ENCODE data around the gene MMAB. TPM values are rescaled to one million over a fixed set of nuclear protein-coding genes. Genes with fewer than 3 reads are reported as not detected.

The MMAB gene
- total RNA-seq, 4 donors from 2014 or later = 22.3 to 39.6 (median 31.1) TPM

DNA sequence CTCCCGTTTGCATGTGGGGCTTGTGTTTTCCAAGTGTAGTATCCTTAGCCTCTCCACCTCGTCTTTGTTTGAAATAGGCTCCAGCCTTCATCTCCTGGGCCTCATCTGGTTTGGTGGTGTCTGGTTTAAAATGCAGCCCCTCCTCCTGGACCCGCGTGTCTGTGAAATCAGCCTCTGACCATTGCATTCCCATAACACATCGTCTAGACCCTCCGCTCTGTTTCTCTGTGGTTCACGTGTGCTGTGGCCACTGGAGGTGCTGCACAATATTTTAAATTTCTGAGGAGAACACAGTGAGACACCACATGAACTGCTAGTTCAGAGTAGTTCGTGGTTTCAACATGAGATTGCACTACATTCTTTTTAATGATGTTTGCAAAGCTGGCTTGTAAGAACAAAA lies 60.3 kb downstream of the MMAB start:
- TF ChIP-seq, protein P1, sequence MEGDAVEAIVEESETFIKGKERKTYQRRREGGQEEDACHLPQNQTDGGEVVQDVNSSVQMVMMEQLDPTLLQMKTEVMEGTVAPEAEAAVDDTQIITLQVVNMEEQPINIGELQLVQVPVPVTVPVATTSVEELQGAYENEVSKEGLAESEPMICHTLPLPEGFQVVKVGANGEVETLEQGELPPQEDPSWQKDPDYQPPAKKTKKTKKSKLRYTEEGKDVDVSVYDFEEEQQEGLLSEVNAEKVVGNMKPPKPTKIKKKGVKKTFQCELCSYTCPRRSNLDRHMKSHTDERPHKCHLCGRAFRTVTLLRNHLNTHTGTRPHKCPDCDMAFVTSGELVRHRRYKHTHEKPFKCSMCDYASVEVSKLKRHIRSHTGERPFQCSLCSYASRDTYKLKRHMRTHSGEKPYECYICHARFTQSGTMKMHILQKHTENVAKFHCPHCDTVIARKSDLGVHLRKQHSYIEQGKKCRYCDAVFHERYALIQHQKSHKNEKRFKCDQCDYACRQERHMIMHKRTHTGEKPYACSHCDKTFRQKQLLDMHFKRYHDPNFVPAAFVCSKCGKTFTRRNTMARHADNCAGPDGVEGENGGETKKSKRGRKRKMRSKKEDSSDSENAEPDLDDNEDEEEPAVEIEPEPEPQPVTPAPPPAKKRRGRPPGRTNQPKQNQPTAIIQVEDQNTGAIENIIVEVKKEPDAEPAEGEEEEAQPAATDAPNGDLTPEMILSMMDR (IDR thresholded peaks at IDR 0.05) = no peak
- TF ChIP-seq POLR2A (IDR thresholded peaks at IDR 0.05) (no peak), POLR2AphosphoS5 (IDR thresholded peaks at IDR 0.05) (no peak), EP300 (IDR thresholded peaks at IDR 0.05) (no peak)
- no peak overlapping the region for H3K27ac ChIP-seq
- peaks cover 4 to 99% of the 10 kb centered on the region in 2 donors for H3K36me3 ChIP-seq
- no peaks in the 10 kb centered on the region for H3K27me3 ChIP-seq
- peaks cover 0 to under 1% (median 0%) of the 10 kb centered on the region in 3 donors for H3K4me1 ChIP-seq
- 75 to 86% methylated on average over 1 to 8 of the region's 8 CpGs for WGBS, 2 donors (ENCODE audit: low coverage in 1 of 2)
- H3K9me3 ChIP-seq = no peaks in the 10 kb centered on the region
- ATAC-seq = no peak
- no peak overlapping the region for H3K4me3 ChIP-seq

DNA sequence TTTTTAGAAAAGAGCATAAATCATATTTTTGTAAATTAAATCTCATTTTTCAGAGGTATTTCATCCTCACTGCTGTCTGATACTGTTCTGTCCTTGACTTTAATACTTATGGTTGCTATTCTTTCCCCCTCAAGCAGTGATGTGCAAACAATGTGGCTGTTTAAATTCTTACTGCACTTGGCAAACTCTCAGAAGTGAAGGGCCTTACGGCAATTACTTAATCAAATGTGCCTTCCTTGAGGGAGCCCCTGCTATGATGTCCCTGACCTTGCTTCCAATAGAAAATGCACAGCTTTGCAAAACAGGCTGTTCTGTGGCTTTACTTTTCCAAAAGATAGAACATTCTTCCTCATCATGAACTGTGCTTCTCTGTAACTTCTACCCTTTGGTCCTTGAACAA lies 60.7 kb downstream of the MMAB start:
- TF ChIP-seq EP300 (IDR thresholded peaks at IDR 0.05) (no peak), POLR2AphosphoS5 (IDR thresholded peaks at IDR 0.05) (no peak), POLR2A (IDR thresholded peaks at IDR 0.05) (no peak)
- TF ChIP-seq, protein P1 (IDR thresholded peaks at IDR 0.05) = no peak
- WGBS, 2 donors (ENCODE audit: low coverage in 1 of 2) = 57 to 92% methylated on average over 1 of the region's 1 CpG
- H3K36me3 ChIP-seq = peaks cover 4 to 99% of the 10 kb centered on the region in 2 donors

DNA sequence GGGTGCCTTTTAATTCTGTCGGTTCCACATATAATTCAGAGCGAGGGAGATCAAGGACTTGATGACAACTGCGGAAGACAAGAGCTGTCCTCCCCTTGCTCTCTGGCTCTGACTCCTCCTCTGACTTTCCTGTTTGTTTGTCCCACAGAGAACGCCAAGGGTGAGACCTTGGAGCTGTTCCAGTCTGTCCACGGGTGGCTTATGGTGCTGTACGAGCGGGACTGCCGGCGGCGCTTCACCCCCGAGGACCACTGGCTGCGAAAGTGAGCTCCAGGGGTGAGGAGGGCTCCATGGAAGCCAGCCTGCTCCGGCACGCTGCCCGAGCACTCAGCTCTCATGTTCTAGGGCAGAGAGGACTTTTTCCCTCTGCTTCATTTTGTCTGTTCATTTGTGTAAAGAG lies 63.1 kb downstream of the MMAB start:
- H3K4me1 ChIP-seq = no peaks in the 10 kb centered on the region
- no peaks in the 10 kb centered on the region for H3K9me3 ChIP-seq
- H3K27ac ChIP-seq = no peak overlapping the region
- no peak for TF ChIP-seq EP300 (IDR thresholded peaks at IDR 0.05)
- TF ChIP-seq, protein P1 (IDR thresholded peaks at IDR 0.05) = no peak
- no peak for TF ChIP-seq POLR2A (IDR thresholded peaks at IDR 0.05)
- TF ChIP-seq POLR2AphosphoS5 (IDR thresholded peaks at IDR 0.05) = no peak
- H3K27me3 ChIP-seq = no peaks in the 10 kb centered on the region
- no peak overlapping the region for H3K4me3 ChIP-seq
- WGBS, 2 donors (ENCODE audit: low coverage in 1 of 2) = 66% methylated on average over 9 of the region's 15 CpGs; no CpG with 5 or more reads in 1 of the 2 donors
- no peak for ATAC-seq
- peaks cover 9 to 100% of the 10 kb centered on the region in 2 donors for H3K36me3 ChIP-seq

More for the DNA sequence above, 60.7 kb downstream of the MMAB start:
- Histone ChIP-seq H3K4me1 (no peaks in the 10 kb centered on the region), H3K27me3 (no peaks in the 10 kb centered on the region), H3K4me3 (no peak overlapping the region), H3K9me3 (no peaks in the 10 kb centered on the region), H3K27ac (no peak overlapping the region)
- no peak for ATAC-seq

DNA sequence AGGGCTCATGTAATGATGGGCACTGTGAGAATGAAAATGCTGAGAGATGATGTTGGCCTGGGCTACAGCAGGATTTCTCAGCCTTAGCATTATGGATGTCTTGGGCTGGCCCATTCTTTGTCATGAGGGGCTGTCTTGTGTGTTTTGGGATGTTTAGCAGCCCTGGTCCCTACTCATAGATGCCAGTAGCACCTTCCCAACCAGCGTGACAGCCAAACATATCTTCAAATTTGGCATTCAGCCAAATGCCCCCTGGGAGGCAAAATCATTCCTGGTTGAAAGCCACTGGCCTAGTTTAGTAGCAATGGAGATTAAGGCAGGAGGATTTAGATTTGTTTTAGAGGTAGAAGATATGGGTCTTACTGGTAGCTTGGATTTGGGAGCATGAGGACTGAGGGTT lies 69.2 kb downstream of the MMAB start:
- TF ChIP-seq POLR2AphosphoS5 (IDR thresholded peaks at IDR 0.05) (no peak), EP300 (IDR thresholded peaks at IDR 0.05) (no peak), POLR2A (IDR thresholded peaks at IDR 0.05) (no peak)
- TF ChIP-seq, protein P1 (IDR thresholded peaks at IDR 0.05) = no peak
- no peaks in the 10 kb centered on the region for H3K4me1 ChIP-seq
- H3K27ac ChIP-seq = no peak overlapping the region
- peaks cover 14 to 100% of the 10 kb centered on the region in 2 donors for H3K36me3 ChIP-seq
- 43% methylated on average over 1 of the region's 1 CpG; no CpG with 5 or more reads in 1 of the 2 donors for WGBS, 2 donors (ENCODE audit: low coverage in 1 of 2)
- H3K9me3 ChIP-seq = no peaks in the 10 kb centered on the region
- no peak overlapping the region for H3K4me3 ChIP-seq
- H3K27me3 ChIP-seq = no peaks in the 10 kb centered on the region
- ATAC-seq = no peak

Other genes starting within 250 kb of the MMAB start
- gene MYO1H, start 225.6 kb downstream of the MMAB start, total RNA-seq = not detected
- 100 to 1,000 TPM in 1 of 4 donors, 10 to 100 TPM in 3; 76.8 to 104 (median 94.5) TPM for gene KCTD10, start 96.2 kb downstream of the MMAB start, total RNA-seq
- 10 to 100 TPM; 45.2 to 63.6 (median 62.8) TPM for gene UBE3B, start 95.9 kb downstream of the MMAB start, total RNA-seq
- gene MVK, start 290 bp upstream of the MMAB start, total RNA-seq = 10 to 100 TPM in 2 of 4 donors, 1 to 10 TPM in 2; 6.2 to 18.2 (median 10.4) TPM
- gene FAM222A, start 140.3 kb upstream of the MMAB start, total RNA-seq = 1 to 10 TPM in 2 of 4 donors, under 1 TPM in 2; 0.54 to 3.7 (median 0.92) TPM

All from gastroesophageal sphincter (tissue), 4 donors.